ENCODE data around the gene C9orf85. TPM values are rescaled to one million over a fixed set of nuclear protein-coding genes. Genes with fewer than 3 reads are reported as not detected.

Gene C9orf85
- total and polyA plus RNA-seq, 2 of the 4 experiments (the other 2 are of a cell fraction) = 4.3 to 8.4 TPM

DNA sequence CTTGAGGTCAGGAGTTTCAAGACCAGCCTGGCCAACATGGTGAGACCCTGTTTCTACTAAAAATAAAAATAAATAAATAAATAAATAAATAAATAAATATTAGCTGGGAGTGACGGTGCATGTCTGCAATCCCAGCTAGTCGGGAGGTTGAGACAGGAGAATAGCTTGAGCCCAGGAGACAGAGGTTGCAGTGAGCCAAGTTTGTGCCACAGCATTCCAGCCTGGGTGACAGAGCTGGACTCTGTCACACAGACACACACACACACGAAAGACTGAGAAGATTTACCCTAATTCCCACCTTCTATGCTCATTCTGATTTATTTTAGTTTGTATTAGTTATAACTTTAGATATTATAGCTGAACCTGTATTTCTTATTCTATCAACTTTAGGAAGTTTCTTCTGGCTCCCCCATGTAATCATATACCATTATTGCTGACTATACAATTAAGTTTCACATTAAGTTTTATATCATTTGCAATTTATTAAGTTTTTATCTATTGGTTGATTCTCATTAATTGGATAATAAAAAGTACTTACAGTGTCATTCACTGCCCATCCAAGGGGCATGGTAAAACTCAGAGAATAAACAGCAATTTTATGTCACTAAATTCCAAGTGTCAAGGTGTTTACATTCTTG is 21.3 kb upstream of the C9orf85 start:
- in situ Hi-C loops (cut with MboI; ENCODE audit: low sequenced_read_pairs) = no loop called here
- H2AK5ac ChIP-seq (ENCODE audit: low read depth, low read length) = no peak overlapping the region

More for the DNA sequence above, 21.3 kb upstream of the C9orf85 start:
- Histone ChIP-seq H3K4me1 (ENCODE audit: control insufficient read depth, insufficient read depth, low read length) (0 out of 2 replicates have a peak, but pooled peaks cover 1% of the 10 kb centered on the region), H3K9ac (ENCODE audit: low read depth, low read length) (no peak overlapping the region), H3K27me3 (ENCODE audit: control insufficient read depth, insufficient read depth, low read length) (no peaks in the 10 kb centered on the region), H3K36me3 (ENCODE audit: control insufficient read depth, insufficient read depth, low read length) (no peaks in the 10 kb centered on the region), H4K91ac (ENCODE audit: insufficient read depth, low read depth, low read length) (no peak overlapping the region), H2BK120ac (ENCODE audit: low read depth, low read length) (no peak overlapping the region), H2AK9ac (replicated peaks; ENCODE audit: low read depth, low read length, poor library complexity) (no peak overlapping the region), H3K9me1 (ENCODE audit: insufficient read depth, low read length) (no peaks in the 10 kb centered on the region; the same call in 1 of the 2 replicates), H3K4ac (ENCODE audit: low read depth, low read length) (no peak overlapping the region), H3K4me2 (ENCODE audit: low read depth, low read length) (no peak overlapping the region), H2AFZ (replicated peaks; ENCODE audit: low read length, poor library complexity) (no peak overlapping the region), H3K27ac (ENCODE audit: insufficient read depth, low read length) (no peak overlapping the region), H4K5ac (ENCODE audit: low read depth, low read length) (no peak overlapping the region), H3K9me3 (ENCODE audit: control insufficient read depth, insufficient read depth, low read length) (no peaks in the 10 kb centered on the region), H4K20me1 (ENCODE audit: insufficient read depth, low read length) (peaks cover 10% of the 10 kb centered on the region), H3K56ac (ENCODE audit: extremely low read depth, insufficient read depth, low read length) (no peak overlapping the region), H2BK15ac (ENCODE audit: low read depth, low read length) (no peak overlapping the region), H2BK20ac (ENCODE audit: low read depth, low read length) (no peak overlapping the region), H4K8ac (ENCODE audit: low read depth in 2 of 2, low read length in 2 of 2) (no peak overlapping the region), H2BK5ac (ENCODE audit: low read depth, low read length, poor library complexity, severe bottlenecking) (no peak overlapping the region), H3K4me3 (ENCODE audit: insufficient read depth, low read depth, low read length) (no peak overlapping the region), H3K14ac (replicated peaks; ENCODE audit: low read depth, low read length) (no peak overlapping the region), H3K79me1 (ENCODE audit: low read depth in 1 of 2, low read length in 2 of 2) (peaks cover 10 to 32% of the 10 kb centered on the region in 2 experiments), H3K23ac (ENCODE audit: low read depth, low read length) (no peak overlapping the region), H3K18ac (ENCODE audit: low read depth, low read length) (no peak overlapping the region)
- ChIA-PET POLR2A (ENCODE audit: unreplicated experiment) (no interaction called here), CTCF (interaction anchor here (0.6 to 1.1 kb wide), 2 partner anchors 135 to 161 kb away, joined by 3 read pairs; no protein-coding TSS in a partner anchor)
- peak; percentile 87 for TF ChIP-seq MAFK (IDR thresholded peaks at IDR 0.05; ENCODE audit: low read depth, low read length)
- TF ChIP-seq, protein P1, sequence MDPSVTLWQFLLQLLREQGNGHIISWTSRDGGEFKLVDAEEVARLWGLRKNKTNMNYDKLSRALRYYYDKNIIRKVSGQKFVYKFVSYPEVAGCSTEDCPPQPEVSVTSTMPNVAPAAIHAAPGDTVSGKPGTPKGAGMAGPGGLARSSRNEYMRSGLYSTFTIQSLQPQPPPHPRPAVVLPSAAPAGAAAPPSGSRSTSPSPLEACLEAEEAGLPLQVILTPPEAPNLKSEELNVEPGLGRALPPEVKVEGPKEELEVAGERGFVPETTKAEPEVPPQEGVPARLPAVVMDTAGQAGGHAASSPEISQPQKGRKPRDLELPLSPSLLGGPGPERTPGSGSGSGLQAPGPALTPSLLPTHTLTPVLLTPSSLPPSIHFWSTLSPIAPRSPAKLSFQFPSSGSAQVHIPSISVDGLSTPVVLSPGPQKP (IDR thresholded peaks at IDR 0.05; ENCODE audit: borderline replicate concordance, low read depth, low read length) = no peak
- no peak for ATAC-seq (ENCODE audit: low read depth)
- no peak for DNase-seq
- dilution Hi-C loops (cut with HindIII; ENCODE audit: low sequenced_read_pairs, unreplicated experiment) = no loop called here
- WGBS, 2 experiments (ENCODE audit: extremely low coverage in 2 of 2, insufficient read length in 1 of 2) = no CpG with 5 or more reads among the region's 3 CpGs
- BruUV-seq (replicated peaks) = no TSS peak
- intact Hi-C loops (cut with micrococcal nuclease) = no loop called here
